GM19463 (cell line): ENCODE data around the gene LIMCH1.
A peak's percentile ranks its signal among the peaks of the same experiment; 100 is the strongest.

Source experiments
- ATAC-seq: cut with Tn5 transposase; IDR thresholded peaks from one replicate; pipeline ENCODE4 v1.9.1; 2021; ENCODE audit warnings: mild to moderate bottlenecking, moderate library complexity; ENCODE audit not compliant: unreplicated experiment

Gene LIMCH1

GRCh38 chr4:41559940-41560516 is 22.1 kb downstream of the LIMCH1 start:
- ATAC-seq: no peak

GRCh38 chr4:41561244-41561643 is 23.3 kb downstream of the LIMCH1 start:
- ATAC-seq: no peak

- ATAC-seq: no peak
Measured at GRCh38 chr4:41567186-41567585, 29.2 kb downstream of the LIMCH1 start.

- ATAC-seq: no peak
Measured at GRCh38 chr4:41568363-41568762, 30.4 kb downstream of the LIMCH1 start.

- no peak for ATAC-seq
Measured at GRCh38 chr4:41569961-41570360, 32.0 kb downstream of the LIMCH1 start.

GRCh38 chr4:41571422-41571821 is 33.5 kb downstream of the LIMCH1 start:
- ATAC-seq: no peak

- ATAC-seq: no peak
Measured at GRCh38 chr4:41572516-41572915, 34.6 kb downstream of the LIMCH1 start.

GRCh38 chr4:41572956-41573355 is 35.0 kb downstream of the LIMCH1 start:
- ATAC-seq: no peak

- no peak for ATAC-seq
Measured at GRCh38 chr4:41573502-41574001, 35.6 kb downstream of the LIMCH1 start.

- ATAC-seq: no peak
Measured at GRCh38 chr4:41575207-41575606, 37.2 kb downstream of the LIMCH1 start.

GRCh38 chr4:41575665-41576064 is 37.7 kb downstream of the LIMCH1 start:
- ATAC-seq: no peak

GRCh38 chr4:41579043-41579442 is 41.1 kb downstream of the LIMCH1 start:
- ATAC-seq: no peak

- ATAC-seq: no peak
Measured at GRCh38 chr4:41579526-41579925, 41.6 kb downstream of the LIMCH1 start.

- no peak for ATAC-seq
Measured at GRCh38 chr4:41580007-41580406, 42.0 kb downstream of the LIMCH1 start.

- no peak for ATAC-seq
Measured at GRCh38 chr4:41586675-41587225, 48.8 kb downstream of the LIMCH1 start.

GRCh38 chr4:41587286-41587685 is 49.3 kb downstream of the LIMCH1 start:
- no peak for ATAC-seq

GRCh38 chr4:41590591-41590990 is 52.6 kb downstream of the LIMCH1 start:
- no peak for ATAC-seq

GRCh38 chr4:41594432-41594831 is 56.5 kb downstream of the LIMCH1 start:
- no peak for ATAC-seq

GRCh38 chr4:41597494-41597893 is 59.5 kb downstream of the LIMCH1 start:
- no peak for ATAC-seq

- no peak for ATAC-seq
Measured at GRCh38 chr4:41598580-41598979, 60.6 kb downstream of the LIMCH1 start.

- ATAC-seq: no peak
Measured at GRCh38 chr4:41599192-41599786, 61.3 kb downstream of the LIMCH1 start.

- peak; percentile 81 for ATAC-seq
Measured at GRCh38 chr4:41600243-41600912, 62.4 kb downstream of the LIMCH1 start.
